HepG2 (cell line): ENCODE results near the gene RNF149. TPM values are rescaled to one million over a fixed set of nuclear protein-coding genes. Genes with fewer than 3 reads are reported as not detected.

Experiments
- BCLAF1 ChIP-seq: fragments of 450-650 bp; IDR thresholded peaks from 2 replicates; pipeline ENCODE4 v1.6.1; 2017; ENCODE audit warnings: mild to moderate bottlenecking
- GTF3A ChIP-seq: sonication (generic); formaldehyde crosslinking; conservative IDR thresholded peaks from 2 replicates; pipeline ENCODE4 v1.4.0; 2020; ENCODE audit warnings: mild to moderate bottlenecking, missing genetic modification reagents
- NFYB ChIP-seq: sonication (generic); formaldehyde crosslinking; IDR thresholded peaks from 2 replicates; pipeline ENCODE4 v1.4.0; 2020; ENCODE audit warnings: missing genetic modification reagents
- POGK ChIP-seq: sonication (generic); formaldehyde crosslinking; conservative IDR thresholded peaks from 2 replicates; pipeline ENCODE4 v1.8.0; 2022; ENCODE audit warnings: mild to moderate bottlenecking, moderate library complexity, missing genetic modification reagents
- PRDM10 ChIP-seq: sonication (generic); formaldehyde crosslinking; IDR thresholded peaks from 2 replicates; pipeline ENCODE4 v1.4.0; 2020; ENCODE audit warnings: low read depth, missing genetic modification reagents
- RXRA ChIP-seq: sonication (generic); formaldehyde crosslinking; IDR thresholded peaks from 2 replicates; pipeline ENCODE4 v1.5.1; 2020; ENCODE audit warnings: missing genetic modification reagents
- RXRB ChIP-seq: IDR thresholded peaks from 2 replicates; pipeline ENCODE4 v1.6.1; 2016; ENCODE audit warnings: borderline replicate concordance, missing genetic modification reagents, missing compliant biosample characterization
- TIGD3 ChIP-seq: sonication (generic); formaldehyde crosslinking; IDR thresholded peaks from 2 replicates; pipeline ENCODE4 v1.5.1; 2020; ENCODE audit warnings: mild to moderate bottlenecking, missing genetic modification reagents, borderline replicate concordance
- ZBTB43 ChIP-seq: sonication (generic); formaldehyde crosslinking; conservative IDR thresholded peaks from 2 replicates; pipeline ENCODE4 v1.4.0; 2020; ENCODE audit warnings: missing genetic modification reagents
- ZNF383 ChIP-seq: sonication (generic); formaldehyde crosslinking; IDR thresholded peaks from 2 replicates; pipeline ENCODE4 v1.4.0; 2020; ENCODE audit warnings: missing genetic modification reagents, mild to moderate bottlenecking, borderline replicate concordance
- ZNF44 ChIP-seq: sonication (generic); formaldehyde crosslinking; IDR thresholded peaks from 2 replicates; pipeline ENCODE4 v1.5.1; 2020; ENCODE audit warnings: mild to moderate bottlenecking, missing genetic modification reagents
- ZNF547 ChIP-seq: sonication (generic); formaldehyde crosslinking; IDR thresholded peaks from 2 replicates; pipeline ENCODE4 v1.5.1; 2020; ENCODE audit warnings: mild to moderate bottlenecking, missing genetic modification reagents
- ZSCAN5A ChIP-seq: sonication (generic); formaldehyde crosslinking; IDR thresholded peaks from 2 replicates; pipeline ENCODE4 v1.8.0; 2022; ENCODE audit warnings: mild to moderate bottlenecking, missing genetic modification reagents, borderline replicate concordance
- polyA plus RNA-seq, 8 experiments: library from polyadenylated mRNA; depleted of rRNA in 3 of 8; stranded (reverse) in 7 of 8; unstranded in 1 of 8; fragments of >200 nt; fragmentation: Illumina TruSeq in 4 of 8; extraction: Trizol in 4 of 8; gene quantifications; 2 replicates each; pipeline versions ENCODE4 v1.2.1 to v1.2.3, GENCODE V29; 2011 to 2016; ENCODE audit warnings: low read depth in 4 of 8, missing spikeins in 1 of 8, mixed read lengths in 1 of 8; ENCODE audit not compliant: insufficient read depth in 1 of 8
- total RNA-seq, 5 experiments: library from RNA; depleted of rRNA; stranded (reverse); fragments of >200 nt; fragmentation: Illumina TruSeq; extraction: Trizol; gene quantifications; 2 replicates each; pipeline ENCODE4 v1.2.3, GENCODE V29; 2016; ENCODE audit warnings: low read depth in 1 of 5

The RNF149 gene
- total and polyA plus RNA-seq, 2 of the 13 experiments (the other 11 are each of a cell fraction or from before 2014, with no cell fraction given) = 87.6 to 109 TPM

- TF ChIP-seq ZSCAN5A (CRISPR knock-in tag) = peak; percentile 82; the same call in 1 of the 2 replicates
- peak; percentile 75 for TF ChIP-seq RXRB (CRISPR knock-in tag)
- TF ChIP-seq ZNF44 (CRISPR knock-in tag) = no peak
- no peak for TF ChIP-seq BCLAF1
- TF ChIP-seq ZNF383 = no peak
- no peak for TF ChIP-seq GTF3A (CRISPR knock-in tag)
- no peak for TF ChIP-seq ZNF547
- TF ChIP-seq NFYB (CRISPR knock-in tag) = no peak
- peak; percentile 71; the same call in 1 of the 2 replicates for TF ChIP-seq POGK (CRISPR knock-in tag)
- no peak for TF ChIP-seq RXRA
- peak; percentile 63 for TF ChIP-seq PRDM10
- TF ChIP-seq TIGD3 = no peak
- no peak for TF ChIP-seq ZBTB43 (CRISPR knock-in tag)
Measured at GRCh38 chr2:101238930-101239759, 69.4 kb downstream of the RNF149 start (continued).
